Small intestine (tissue), 7 donors: Measurements from ENCODE around the gene KCNJ6. TPM values are rescaled to one million over a fixed set of nuclear protein-coding genes. Genes with fewer than 3 reads are reported as not detected.
"Not testable (repeated sequence)": the region's sequence is repeated elsewhere in the genome, so short reads cannot be mapped to it uniquely, and the experiment has no call there.

Experiments used
- DNase-seq, 2 donors: peaks; one replicate each; pipeline versions ENCODE4 v3.0.0 to v3.0.0-alpha.2; 2013
- FAIRE-seq: peaks from 2 replicates; lab custom pipeline; 2012; peaks lifted over from hg19 to GRCh38; lab: Jason Lieb, UNC
- H3K27ac ChIP-seq, 3 donors: one replicate each; pipeline ENCODE4 v1.5.1; 2013; ENCODE audit warnings: low read length in 2 of 3, mild to moderate bottlenecking in 2 of 3, control low read depth in 1 of 3, inconsistent platforms in 1 of 3, low read depth in 1 of 3, moderate library complexity in 1 of 3
- H3K27me3 ChIP-seq, 3 donors: one replicate each; pipeline ENCODE4 v1.6.1; 2013; ENCODE audit warnings: low read length in 3 of 3, inconsistent platforms in 1 of 3; ENCODE audit not compliant: control insufficient read depth in 3 of 3, insufficient read depth in 3 of 3
- H3K36me3 ChIP-seq, 3 donors: one replicate each; pipeline ENCODE4 v1.6.1; 2013; ENCODE audit warnings: low read length in 3 of 3, inconsistent platforms in 1 of 3, low read depth in 1 of 3, mild to moderate bottlenecking in 1 of 3, moderate library complexity in 1 of 3; ENCODE audit not compliant: control insufficient read depth in 3 of 3, insufficient read depth in 2 of 3
- H3K4me1 ChIP-seq, 3 donors: one replicate each; pipeline ENCODE4 v1.6.1; 2013; ENCODE audit warnings: low read length in 2 of 3, inconsistent platforms in 1 of 3, low read depth in 1 of 3, mild to moderate bottlenecking in 1 of 3, moderate library complexity in 1 of 3; ENCODE audit not compliant: control insufficient read depth in 3 of 3, insufficient read depth in 2 of 3
- H3K4me3 ChIP-seq, 3 donors: one replicate each; pipeline ENCODE4 v1.5.1; 2013; ENCODE audit warnings: low read length in 3 of 3, control low read depth in 1 of 3, inconsistent platforms in 1 of 3, low read depth in 1 of 3, mild to moderate bottlenecking in 1 of 3, moderate library complexity in 1 of 3
- H3K9me3 ChIP-seq, 2 donors: one replicate each; pipeline ENCODE4 v1.6.1; 2013; ENCODE audit warnings: low read depth in 1 of 2, low read length in 1 of 2; ENCODE audit not compliant: control insufficient read depth in 2 of 2, insufficient read depth in 1 of 2
- WGBS, 3 donors: extraction: QIAGEN DNeasy Blood & Tissue Kit; methylation state at CpG; one replicate each; pipeline ENCODE4 v1.1.7; 2013; 5-methylcytosine and 5-hydroxymethylcytosine counted together
- polyA plus RNA-seq, 4 donors: library from polyadenylated mRNA; stranded (reverse) in 3 of 4; unstranded in 1 of 4; fragments of 200-250 nt in 3 of 4; fragments of 120-200 nt in 1 of 4; gene quantifications; one replicate each; pipeline versions ENCODE4 v1.2.1 to v1.2.3, GENCODE V29; 2013
- donor health status: healthy with polysubstance abuse.
- donor health status: control.
- donor health status: control.
- donor health status: Bipolar disorder and iron deficiency.
- donor health status: healthy.

KCNJ6 gene
- polyA plus RNA-seq, 4 donors = under 0.01 to 0.24 (median 0.03) TPM; not detected in 1

GRCh38 chr21:37939251-37939650 lies 23.0 kb upstream of the KCNJ6 start:
- DNase-seq (no peak), FAIRE-seq (no peak)
- no peak overlapping the region for H3K4me3 ChIP-seq

GRCh38 chr21:37937668-37938067 lies 21.4 kb upstream of the KCNJ6 start:
- FAIRE-seq (no peak), DNase-seq (no peak)
- peaks cover 0 to 3% (median 0%) of the 10 kb centered on the region in 3 donors for H3K27me3 ChIP-seq
- H3K4me3 ChIP-seq = no peak overlapping the region
- no peak overlapping the region for H3K27ac ChIP-seq
- peaks cover 0 to 2% of the 10 kb centered on the region in 2 donors for H3K9me3 ChIP-seq
- H3K4me1 ChIP-seq = no peaks in the 10 kb centered on the region
- WGBS, 3 donors = 53 to 63% (median 56%) methylated on average over 9 of the region's 9 CpGs
- no peaks in the 10 kb centered on the region for H3K36me3 ChIP-seq

More at GRCh38 chr21:37939251-37939650, 23.0 kb upstream of the KCNJ6 start:
- Histone ChIP-seq H3K4me1 (no peaks in the 10 kb centered on the region), H3K36me3 (no peaks in the 10 kb centered on the region), H3K27ac (no peak overlapping the region), H3K9me3 (no peaks in the 10 kb centered on the region), H3K27me3 (peaks cover 0 to 3% (median 0%) of the 10 kb centered on the region in 3 donors)
- WGBS, 3 donors = 54 to 73% (median 61%) methylated on average over 4 of the region's 4 CpGs

GRCh38 chr21:37936010-37936785 lies 19.9 kb upstream of the KCNJ6 start:
- Histone ChIP-seq H3K27me3 (peaks cover 0 to 3% (median 0%) of the 10 kb centered on the region in 3 donors), H3K9me3 (peaks cover 0 to 5% of the 10 kb centered on the region in 2 donors), H3K4me1 (no peaks in the 10 kb centered on the region), H3K4me3 (no peak overlapping the region), H3K27ac (no peak overlapping the region), H3K36me3 (no peaks in the 10 kb centered on the region)
- FAIRE-seq (no peak), DNase-seq (no peak)
- WGBS, 3 donors = 81 to 92% (median 87%) methylated on average over 4 of the region's 4 CpGs

GRCh38 chr21:37932936-37933335 lies 16.7 kb upstream of the KCNJ6 start:
- Histone ChIP-seq H3K36me3 (no peaks in the 10 kb centered on the region), H3K9me3 (peaks cover 0 to 5% of the 10 kb centered on the region in 2 donors), H3K27me3 (peaks cover 0 to 3% (median 0%) of the 10 kb centered on the region in 3 donors), H3K27ac (no peak overlapping the region), H3K4me1 (no peaks in the 10 kb centered on the region), H3K4me3 (no peak overlapping the region)
- FAIRE-seq (no peak), DNase-seq (no peak)
- WGBS, 3 donors = 90 to 93% (median 93%) methylated on average over 2 of the region's 2 CpGs

GRCh38 chr21:37927711-37928110 lies 11.5 kb upstream of the KCNJ6 start:
- DNase-seq = no peak
- Histone ChIP-seq H3K36me3 (no peaks in the 10 kb centered on the region), H3K27me3 (no peaks in the 10 kb centered on the region), H3K4me1 (no peaks in the 10 kb centered on the region), H3K9me3 (peaks cover 0 to 2% of the 10 kb centered on the region in 2 donors), H3K27ac (no peak overlapping the region), H3K4me3 (no peak overlapping the region)
- WGBS, 3 donors = 74 to 80% (median 79%) methylated on average over 3 of the region's 3 CpGs
- no peak for FAIRE-seq

- no peak overlapping the region for H3K27ac ChIP-seq
- no peak for FAIRE-seq
- H3K36me3 ChIP-seq = no peaks in the 10 kb centered on the region
Measured at GRCh38 chr21:37921091-37921490, 4.8 kb upstream of the KCNJ6 start.

GRCh38 chr21:37920302-37920701 lies 4.0 kb upstream of the KCNJ6 start:
- not testable (repeated sequence) for H3K27ac ChIP-seq, H3K9me3 ChIP-seq, FAIRE-seq, H3K36me3 ChIP-seq, H3K4me3 ChIP-seq, H3K4me1 ChIP-seq
- H3K27me3 ChIP-seq = peaks cover 7 to 18% (median 14%) of the 10 kb centered on the region in 3 donors
- 40 to 63% (median 48%) methylated on average over 8 of the region's 8 CpGs for WGBS, 3 donors
- peak in 1 of 2 donors; percentile 18 for DNase-seq

More at GRCh38 chr21:37921091-37921490, 4.8 kb upstream of the KCNJ6 start:
- Histone ChIP-seq H3K4me3 (no peak overlapping the region), H3K9me3 (peaks cover 0 to 3% of the 10 kb centered on the region in 2 donors), H3K27me3 (peaks cover 7 to 12% (median 7%) of the 10 kb centered on the region in 3 donors), H3K4me1 (no peaks in the 10 kb centered on the region)
- 36 to 58% (median 46%) methylated on average over 3 of the region's 3 CpGs for WGBS, 3 donors
- no peak for DNase-seq

- Histone ChIP-seq H3K4me3 (no peak overlapping the region), H3K4me1 (no peaks in the 10 kb centered on the region), H3K36me3 (no peaks in the 10 kb centered on the region), H3K27ac (no peak overlapping the region), H3K27me3 (peaks cover 7 to 34% (median 21%) of the 10 kb centered on the region in 3 donors), H3K9me3 (peaks cover 0 to 3% of the 10 kb centered on the region in 2 donors)
- FAIRE-seq (no peak), DNase-seq (no peak)
- WGBS, 3 donors = 48 to 60% (median 52%) methylated on average over 4 of the region's 4 CpGs
Measured at GRCh38 chr21:37917612-37918011, 1.4 kb upstream of the KCNJ6 start.
